AG09319 (cell line): ENCODE results near the gene NUCKS1.
"Not testable (repeated sequence)": the region's sequence is repeated elsewhere in the genome, so short reads cannot be mapped to it uniquely, and the experiment has no call there.

Experiments
- DNase-seq: peaks from one replicate; pipeline ENCODE4 v3.0.0-alpha.2; 2010; ENCODE audit warnings: low read depth; ENCODE audit errors: extremely low read depth
- TF ChIP-seq, protein P1 (sequence below): IDR thresholded peaks from 2 replicates; pipeline ENCODE4 v1.5.1; 2011; ENCODE audit warnings: low read depth, mild to moderate bottlenecking, inconsistent platforms, low read length, moderate library complexity

The NUCKS1 gene

GRCh38 chr1:205729945-205730610 is 19.9 kb downstream of the NUCKS1 start:
- TF ChIP-seq, protein P1, sequence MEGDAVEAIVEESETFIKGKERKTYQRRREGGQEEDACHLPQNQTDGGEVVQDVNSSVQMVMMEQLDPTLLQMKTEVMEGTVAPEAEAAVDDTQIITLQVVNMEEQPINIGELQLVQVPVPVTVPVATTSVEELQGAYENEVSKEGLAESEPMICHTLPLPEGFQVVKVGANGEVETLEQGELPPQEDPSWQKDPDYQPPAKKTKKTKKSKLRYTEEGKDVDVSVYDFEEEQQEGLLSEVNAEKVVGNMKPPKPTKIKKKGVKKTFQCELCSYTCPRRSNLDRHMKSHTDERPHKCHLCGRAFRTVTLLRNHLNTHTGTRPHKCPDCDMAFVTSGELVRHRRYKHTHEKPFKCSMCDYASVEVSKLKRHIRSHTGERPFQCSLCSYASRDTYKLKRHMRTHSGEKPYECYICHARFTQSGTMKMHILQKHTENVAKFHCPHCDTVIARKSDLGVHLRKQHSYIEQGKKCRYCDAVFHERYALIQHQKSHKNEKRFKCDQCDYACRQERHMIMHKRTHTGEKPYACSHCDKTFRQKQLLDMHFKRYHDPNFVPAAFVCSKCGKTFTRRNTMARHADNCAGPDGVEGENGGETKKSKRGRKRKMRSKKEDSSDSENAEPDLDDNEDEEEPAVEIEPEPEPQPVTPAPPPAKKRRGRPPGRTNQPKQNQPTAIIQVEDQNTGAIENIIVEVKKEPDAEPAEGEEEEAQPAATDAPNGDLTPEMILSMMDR = no peak

DNA sequence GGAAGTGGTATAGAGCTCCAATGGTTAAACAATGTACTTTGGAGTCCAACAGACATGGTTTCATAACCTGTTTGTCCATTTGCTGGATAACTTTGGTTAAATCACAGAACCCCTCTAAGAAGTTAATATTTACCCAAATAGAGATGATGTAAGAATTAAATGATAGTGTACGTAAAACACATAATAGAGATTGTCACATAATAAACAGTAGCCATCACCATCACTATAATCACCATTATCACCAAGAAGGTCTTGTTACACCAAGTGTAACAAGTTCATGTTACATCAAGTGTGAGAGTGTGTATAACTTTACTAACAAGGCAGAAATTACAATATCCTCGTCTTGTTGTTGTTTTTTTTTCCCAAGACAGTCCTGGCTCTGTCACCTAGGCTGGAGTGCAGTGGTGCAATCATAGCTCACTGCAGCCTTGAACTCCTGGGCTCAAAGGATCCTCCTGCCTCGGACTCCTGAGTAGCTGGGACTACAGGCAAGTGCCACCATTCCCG is 23.3 kb downstream of the NUCKS1 start:
- DNase-seq = no peak
- TF ChIP-seq, protein P1 = no peak

More at GRCh38 chr1:205729945-205730610, 19.9 kb downstream of the NUCKS1 start:
- DNase-seq = no peak

GRCh38 chr1:205725514-205725913 is 24.5 kb downstream of the NUCKS1 start:
- DNase-seq = no peak
- TF ChIP-seq, protein P1 = no peak

DNA sequence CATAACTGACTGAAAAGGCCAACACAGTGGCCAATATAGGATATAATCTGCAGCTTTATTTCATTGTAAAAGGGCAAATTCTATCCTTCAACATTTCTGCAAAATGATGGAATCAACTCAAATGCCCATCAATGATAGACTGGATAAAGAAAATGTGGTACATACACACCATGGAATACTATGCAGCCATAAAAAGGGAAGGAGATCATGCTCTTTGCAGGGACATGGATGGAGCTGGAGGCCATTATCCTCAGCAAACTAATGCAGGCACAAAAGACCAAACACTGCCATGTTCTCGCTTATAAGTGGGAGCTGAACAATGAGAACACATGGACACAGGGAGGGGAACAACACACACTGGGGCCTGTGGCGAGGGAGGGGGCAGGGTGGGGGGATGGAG is 29.2 kb downstream of the NUCKS1 start:
- DNase-seq = not testable (repeated sequence)

DNA sequence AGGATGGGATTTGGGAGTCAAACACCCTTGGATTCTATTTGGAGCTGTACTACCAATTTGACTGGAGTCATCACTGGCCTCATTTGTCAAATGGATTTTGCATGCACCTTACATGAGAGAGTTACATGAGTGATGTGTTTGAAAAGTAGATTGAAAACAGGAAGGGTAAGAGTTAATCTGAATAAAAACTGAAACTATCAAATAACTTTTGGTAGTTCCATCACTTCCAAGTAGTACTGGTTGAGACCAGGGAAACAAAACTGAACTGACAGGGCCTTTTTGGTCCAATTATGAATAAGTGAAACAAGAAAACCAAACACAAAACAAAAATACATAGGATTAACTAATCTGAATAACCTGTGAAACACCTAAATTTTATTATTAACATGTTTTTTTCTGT is 30.2 kb downstream of the NUCKS1 start:
- DNase-seq = no peak
- TF ChIP-seq, protein P1 = no peak

DNA sequence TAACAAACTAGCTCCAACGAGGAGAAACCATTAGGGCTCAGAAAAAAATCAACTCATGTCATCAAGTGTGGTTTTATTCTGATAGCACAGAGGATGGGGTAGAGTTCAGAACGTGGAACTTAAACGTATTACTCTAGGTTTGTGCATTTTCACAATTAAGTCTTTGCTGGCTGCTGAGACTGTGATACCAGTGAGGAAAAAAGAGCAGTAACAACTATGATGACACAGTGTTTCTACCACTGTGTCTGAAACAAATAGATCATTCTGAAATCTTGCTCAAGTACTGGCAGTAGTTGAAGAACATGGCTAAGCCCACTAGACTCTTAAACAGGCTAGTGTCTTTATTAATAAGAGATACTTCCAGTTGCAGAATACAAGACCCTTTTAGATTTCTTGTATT is 31.0 kb downstream of the NUCKS1 start:
- TF ChIP-seq, protein P1 = no peak
- no peak for DNase-seq

DNA sequence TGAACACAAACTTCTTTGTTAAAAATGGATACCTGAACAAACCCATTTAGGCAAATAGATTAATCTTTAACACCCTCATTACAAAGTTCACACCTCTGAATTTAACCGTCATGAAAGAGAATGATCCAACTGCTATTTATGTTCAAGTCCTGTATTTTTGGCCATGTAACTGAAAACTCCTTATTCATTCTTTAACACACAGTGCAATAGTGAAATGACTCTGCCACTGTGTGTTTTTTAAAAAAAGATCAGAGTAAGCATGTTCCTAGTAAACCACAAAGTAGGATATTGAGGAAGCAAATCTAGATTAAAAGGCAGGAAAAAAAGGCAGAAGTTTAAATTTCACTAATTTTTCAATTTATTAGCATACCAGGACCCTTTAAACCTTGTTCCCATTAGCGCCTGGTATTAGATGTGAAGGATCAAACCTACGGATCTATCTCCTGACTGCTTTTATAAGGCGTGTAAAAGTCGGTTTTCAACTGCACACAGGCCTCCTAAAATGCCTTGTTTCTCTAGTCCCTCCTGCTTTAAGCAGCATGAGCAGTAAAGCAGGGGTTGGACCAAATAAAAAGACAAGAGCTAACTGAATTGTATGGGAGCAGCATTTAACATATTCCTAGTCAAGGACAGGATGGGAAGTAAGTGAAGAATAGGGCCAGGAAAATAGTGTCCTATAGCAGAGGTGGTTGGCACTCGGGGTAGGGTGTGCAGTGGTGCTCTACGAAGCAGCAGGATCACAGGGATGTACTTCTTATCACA is 33.4 kb downstream of the NUCKS1 start:
- TF ChIP-seq, protein P1 = no peak
- no peak for DNase-seq

GRCh38 chr1:205715628-205716027 is 34.4 kb downstream of the NUCKS1 start:
- DNase-seq = no peak
- TF ChIP-seq, protein P1 = no peak
